Measurements from ENCODE around the gene CDK18.

CDK18 gene

DNA sequence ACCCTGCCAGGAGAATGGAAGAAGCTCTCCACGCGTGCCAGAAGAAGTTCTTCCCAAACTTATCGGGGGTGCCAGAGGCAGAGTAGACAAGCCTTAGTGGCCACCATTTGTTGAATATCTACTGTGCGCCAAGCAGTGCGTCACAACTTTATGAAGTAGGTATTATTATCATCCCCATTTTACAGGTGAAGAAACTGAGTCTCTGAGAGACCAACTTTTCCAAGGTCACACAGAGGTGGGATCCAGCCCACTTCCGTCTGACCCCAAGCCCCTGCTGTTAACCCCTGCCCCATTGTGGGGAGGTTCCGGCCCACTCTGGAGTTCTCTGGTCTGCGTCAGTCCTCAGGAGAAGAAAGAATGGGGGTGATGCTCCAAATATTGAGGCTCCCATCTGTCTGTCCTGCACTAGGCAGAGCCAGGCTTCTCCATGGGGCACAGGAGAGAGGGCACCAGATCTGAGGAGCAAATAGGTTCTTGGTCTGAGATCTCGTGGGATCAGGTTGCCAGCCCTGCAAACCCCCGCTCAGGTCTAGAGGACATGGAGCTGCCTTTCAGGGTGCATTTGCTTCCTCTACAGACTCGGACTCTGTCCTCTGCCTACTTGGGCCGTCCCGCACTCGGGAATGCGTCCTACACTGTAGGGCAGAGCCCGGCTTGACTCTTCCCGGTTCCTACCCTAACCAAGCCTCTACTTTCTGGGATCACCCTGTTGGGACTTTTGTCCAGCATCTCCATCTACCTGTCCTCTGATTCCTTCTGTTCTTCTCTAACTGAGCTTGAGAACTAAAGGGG is 2.1 kb downstream of the CDK18 start:
- no peak for DNase-seq

GRCh38 chr1:205508227-205508714 is 3.8 kb downstream of the CDK18 start:
- DNase-seq: no peak

- no peak for DNase-seq
Measured at GRCh38 chr1:205510308-205510950, 6.0 kb downstream of the CDK18 start.

DNA sequence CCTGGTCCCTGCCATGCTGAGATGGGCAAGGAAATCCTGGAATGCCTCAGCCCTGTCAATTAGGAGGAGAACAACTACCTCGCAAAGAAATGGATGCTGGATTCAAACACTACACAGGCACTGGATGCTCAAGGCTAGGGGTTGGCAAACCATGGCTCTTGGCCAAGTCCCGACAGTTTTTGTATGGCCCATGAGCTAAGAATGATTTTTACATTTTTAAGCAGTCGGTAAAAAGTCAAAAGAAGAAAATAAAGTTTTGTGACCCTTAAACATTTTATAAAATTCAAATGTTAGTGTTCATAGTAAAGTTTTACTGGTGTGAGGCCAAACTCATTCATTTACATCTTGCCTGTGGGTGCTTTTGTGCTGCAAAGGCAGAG is 6.5 kb downstream of the CDK18 start:
- no peak for DNase-seq

DNA sequence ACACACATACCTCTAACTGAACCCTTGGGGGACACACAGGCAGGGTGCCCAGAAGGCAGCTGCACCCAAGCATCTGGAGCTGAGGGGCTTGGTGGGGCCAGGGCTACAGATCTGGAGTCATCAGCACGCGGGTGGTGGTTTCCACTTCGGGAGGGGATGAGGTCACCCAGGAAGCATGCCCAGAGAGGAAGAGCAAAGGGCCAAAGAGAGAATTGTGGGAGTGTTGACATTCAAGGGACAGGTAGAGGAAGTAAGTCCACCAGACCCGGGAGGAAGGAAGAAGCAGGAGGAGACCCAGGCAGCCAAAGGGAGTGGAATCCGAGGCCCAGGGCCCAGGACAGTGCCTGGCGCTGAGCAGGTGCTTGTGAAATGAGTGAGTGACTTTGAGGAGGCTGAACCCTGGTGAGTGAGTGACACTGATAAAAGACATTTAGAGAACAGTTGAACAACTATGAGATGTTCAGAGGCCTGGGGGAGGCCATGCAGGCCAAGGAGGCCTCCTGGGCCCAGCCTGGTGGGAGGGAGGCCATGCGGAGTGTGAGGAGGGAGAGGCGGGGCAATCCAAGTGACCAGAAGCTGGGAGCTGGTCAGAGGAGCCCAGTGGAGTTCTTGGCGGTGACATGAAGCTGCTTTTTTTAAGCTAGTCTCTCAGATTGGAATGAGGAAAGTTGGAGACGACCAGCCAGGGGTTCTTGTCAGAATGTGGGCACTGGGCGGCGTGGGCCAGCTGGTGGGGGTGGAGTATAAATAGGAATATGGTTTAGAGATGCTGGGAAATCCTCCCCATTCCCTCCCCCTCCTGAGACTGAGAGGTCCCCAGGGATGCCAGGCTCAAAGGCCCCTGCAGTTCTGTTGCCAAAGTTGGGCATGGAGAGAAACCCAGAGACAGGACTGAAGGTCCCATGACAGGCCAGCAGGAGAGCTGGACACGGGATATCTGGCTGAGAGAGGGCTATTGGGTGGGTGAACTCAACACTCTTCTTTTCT is 7.9 kb downstream of the CDK18 start:
- DNase-seq: peak; percentile 31

DNA sequence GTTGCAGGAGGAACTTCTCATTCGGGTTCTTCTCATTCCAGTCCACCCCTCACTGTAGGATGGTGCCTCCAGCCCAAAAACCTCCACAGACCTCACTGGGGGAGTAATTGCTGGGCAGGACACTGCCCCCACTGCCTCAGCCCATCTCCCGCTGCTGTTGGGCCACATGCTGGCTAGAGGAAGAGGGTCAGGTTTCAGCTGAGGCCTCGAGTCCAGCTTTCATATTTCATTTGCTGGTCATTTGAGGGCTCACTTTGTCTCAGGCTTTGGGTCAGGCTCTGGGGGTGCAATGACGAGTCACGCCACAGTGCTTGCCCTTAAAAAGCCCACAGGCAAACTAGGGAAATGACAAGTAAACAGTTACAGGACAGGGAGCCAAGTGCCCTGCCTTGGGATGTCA is 9.3 kb downstream of the CDK18 start:
- no peak for DNase-seq

DNA sequence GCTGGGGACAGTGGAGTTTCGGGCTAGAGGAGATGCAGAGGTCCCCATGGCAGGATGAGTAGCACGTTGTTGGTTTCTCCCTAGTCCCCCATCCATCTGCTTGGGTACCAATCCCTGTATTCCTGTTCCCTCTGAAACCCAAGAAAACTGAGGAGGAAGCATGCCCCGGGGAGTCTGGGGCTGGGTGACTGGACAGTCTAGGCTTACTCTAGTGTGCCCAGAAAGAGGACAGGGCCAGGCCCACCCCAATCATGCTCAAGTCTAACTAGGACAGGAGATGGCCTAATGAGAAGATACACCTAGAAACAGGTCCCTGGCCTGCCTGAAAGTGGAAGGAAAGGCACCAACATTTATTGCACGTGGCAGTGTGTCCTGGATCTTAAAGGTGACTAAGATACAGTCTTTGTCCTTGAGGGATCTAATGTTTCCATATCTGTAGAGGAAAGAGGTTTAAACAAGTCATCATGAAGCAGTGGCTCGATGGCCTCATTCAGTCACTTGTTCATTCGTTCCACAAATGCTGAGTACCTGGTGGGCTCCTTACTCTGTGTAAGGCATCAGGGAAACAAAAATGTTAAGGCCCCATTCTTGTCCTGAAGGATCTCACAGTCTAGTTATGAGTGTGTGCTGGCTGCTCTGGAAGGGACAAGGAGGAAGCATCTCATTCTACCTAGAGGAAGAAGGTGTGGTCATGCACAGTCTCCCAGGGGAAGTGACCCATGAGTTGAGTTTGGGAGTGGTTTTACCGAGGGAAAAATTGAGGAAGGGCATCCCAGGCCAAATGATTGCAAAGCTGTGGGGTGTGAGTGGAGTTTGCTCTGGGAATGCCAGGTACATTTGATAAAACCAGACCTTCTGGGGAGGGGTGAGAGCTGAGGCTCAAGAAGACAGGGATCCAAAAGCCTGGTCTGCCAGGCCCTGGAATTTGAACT is 10.0 kb downstream of the CDK18 start:
- no peak for DNase-seq

DNA sequence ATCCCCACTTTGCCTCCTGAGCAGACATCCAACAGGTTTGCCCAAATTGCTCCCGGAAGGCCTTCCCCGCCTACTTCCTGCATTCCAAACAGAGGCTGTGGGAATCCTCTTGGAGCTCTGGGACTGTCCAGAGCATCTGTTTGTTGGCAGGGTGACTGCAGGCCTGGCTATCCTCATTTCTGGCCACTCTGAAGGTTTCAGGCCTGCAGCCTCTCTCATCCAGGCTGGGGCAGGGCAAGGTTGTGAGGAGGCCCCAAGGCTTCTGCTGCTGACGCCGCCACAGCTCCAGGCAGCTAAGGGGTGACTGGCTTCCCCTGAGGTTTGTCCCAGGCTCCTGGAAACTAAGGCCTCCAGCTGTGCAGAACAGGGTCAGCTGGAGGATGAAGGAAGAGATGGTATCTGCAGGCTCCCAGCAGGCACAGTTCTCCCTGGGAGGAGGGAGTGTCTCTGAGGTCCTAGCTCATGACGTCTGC is 11.3 kb downstream of the CDK18 start:
- no peak for DNase-seq

DNA sequence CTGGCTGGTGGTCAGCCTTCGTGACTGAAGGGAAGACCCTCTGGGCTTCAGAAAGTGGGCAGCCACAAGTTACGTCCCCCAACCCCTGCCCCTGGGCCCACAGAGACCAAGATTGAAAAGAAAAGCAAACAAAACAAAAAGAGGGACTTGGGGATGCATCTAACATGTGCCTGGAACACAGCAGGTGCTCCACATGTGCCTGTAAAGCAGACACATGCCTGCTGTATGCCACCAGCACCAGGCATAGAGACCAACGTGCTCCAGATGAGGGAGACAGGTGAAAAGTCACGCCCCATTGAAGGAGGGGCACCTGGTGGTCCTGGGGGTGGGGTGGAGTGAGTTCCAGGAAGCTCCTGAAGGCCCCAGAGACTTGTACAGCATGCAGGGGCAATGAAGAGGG is 11.9 kb downstream of the CDK18 start:
- DNase-seq: no peak

- no peak for DNase-seq
Measured at GRCh38 chr1:205517288-205517687, 12.8 kb downstream of the CDK18 start.

DNA sequence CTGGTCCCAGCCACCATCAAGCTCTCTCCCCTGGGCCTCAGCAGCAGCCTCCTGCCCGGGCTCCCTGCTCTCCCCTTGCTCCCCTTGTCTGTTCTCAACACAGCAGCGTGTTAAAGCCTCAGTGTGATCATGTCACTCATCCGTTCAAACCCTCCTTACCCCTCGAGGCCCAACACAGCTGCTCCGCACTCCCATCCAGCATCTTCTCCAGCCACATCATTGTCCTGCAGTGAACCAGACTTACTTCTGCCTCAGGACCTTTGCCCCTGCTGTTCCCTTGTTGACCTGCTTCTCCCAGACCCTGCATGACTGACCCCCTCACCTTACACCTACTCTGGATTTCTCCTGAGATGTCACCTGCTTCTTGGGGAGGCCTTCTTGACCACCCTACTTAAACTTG is 13.3 kb downstream of the CDK18 start:
- no peak for DNase-seq

- DNase-seq: no peak
Measured at GRCh38 chr1:205518661-205519540, 14.4 kb downstream of the CDK18 start.

DNA sequence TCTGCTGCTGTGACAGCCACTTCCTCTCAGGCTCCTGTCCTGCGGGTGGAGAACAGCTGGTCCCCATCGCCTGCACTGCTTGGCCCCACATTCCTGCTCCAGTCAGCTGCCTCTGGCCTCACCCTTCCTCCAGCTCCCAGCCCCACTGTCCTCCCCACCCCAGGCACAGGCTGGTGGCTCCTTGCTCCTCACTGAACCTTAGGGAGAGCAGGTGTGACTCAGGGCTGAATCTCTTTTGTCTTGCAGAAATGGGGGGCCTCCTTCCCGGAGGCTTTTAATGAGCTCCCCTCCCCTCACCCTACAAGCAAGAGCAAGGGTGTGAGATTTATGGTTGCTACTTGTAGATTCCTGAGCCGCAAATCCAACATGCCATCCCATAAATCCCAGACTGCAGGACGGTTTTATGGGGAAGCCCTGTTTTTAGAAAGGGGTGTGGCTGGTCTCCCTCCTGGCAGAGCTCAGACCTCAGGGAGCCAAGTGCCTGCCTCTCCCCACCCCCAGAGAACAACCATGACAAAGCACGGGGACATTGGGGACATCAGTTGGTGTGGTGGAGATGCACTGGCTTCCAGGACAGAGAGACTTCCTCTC is 15.2 kb downstream of the CDK18 start:
- DNase-seq: no peak

- DNase-seq: no peak
Measured at GRCh38 chr1:205520709-205521108, 16.2 kb downstream of the CDK18 start.

- DNase-seq: no peak
Measured at GRCh38 chr1:205521686-205522085, 17.2 kb downstream of the CDK18 start.

DNA sequence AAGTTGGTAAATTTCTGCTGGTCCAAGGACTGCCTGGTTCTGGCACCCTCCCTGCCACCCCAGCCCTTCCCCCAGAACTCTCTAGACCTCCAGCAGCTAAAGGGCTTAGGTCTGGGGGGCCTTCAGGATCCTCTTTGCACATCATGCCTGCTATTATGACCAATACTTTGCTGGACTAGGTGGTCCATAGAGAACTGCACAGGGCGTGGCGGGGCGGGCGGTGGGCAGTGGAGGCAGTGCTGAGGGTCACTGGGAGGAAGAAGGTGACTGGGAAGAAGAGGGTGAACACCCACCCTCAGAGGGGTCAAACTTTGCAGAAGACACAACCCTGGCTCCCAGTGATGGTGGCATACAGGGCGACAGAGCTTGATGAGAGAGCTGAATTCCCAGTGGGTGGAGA is 18.2 kb downstream of the CDK18 start:
- no peak for DNase-seq

DNA sequence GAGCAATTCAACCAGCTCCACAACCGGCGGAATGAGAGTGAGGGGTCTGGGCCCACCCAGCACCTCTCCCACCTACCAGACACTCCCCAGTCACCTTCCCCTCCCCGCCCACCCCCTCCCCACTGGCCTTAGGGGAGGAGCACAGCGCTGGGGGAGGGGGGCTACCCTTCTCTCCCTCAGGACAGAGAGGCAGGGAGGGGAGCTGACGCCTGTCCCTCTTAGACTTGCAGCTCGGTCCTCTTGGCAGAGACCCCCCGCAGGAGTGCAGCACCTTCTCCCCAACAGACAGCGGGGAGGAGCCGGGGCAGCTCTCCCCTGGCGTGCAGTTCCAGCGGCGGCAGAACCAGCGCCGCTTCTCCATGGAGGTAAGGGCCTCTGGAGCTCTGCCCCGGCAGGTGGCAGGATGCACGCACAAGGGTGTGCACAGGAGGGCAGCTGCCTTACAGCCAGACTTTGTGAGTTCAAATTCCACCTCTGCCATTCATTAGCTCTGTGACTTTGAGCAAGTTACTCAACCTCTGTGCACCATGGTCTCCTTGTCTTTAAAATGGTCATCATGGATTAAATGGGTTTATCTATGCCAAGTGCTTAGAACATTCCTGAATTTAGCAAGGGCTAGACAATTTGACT is 18.9 kb downstream of the CDK18 start:
- peak; percentile 41 for DNase-seq

DNA sequence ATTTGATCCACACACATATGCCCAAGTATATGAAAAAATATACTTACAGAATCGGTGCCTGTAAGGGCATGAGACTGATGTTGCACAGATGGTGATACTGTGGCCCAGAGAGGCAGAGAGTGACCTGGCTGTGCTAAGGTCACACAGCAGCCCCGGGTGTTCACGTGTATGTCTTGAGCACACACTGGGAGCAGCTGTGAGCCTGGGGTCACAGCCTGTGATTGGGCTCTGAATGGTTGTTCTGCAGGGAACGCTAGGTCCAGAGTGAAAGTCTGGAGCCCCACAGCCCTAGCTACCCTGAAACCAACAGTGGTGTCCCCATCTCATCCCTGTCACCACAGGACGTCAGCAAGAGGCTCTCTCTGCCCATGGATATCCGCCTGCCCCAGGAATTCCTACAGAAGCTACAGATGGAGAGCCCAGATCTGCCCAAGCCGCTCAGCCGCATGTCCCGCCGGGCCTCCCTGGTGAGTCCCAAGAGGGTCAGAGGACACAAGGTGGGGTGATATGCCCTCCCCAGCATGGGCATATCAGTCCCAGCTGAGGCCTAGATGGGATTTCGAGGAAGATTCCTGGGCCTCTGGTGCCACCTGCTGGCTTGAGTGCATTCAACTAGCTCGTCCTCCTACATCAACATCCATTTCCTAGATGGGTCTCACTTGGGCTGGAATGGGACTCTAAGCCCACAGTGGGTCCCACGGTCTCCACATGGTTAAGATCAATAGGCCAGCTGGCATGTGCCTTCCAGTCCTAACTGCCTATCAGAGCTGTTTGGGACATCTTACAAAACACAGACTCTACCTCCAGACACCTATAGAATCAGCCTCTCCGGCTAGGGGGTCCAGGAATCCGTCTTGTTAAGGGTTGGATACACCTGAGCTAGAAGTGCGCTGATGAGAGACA is 19.7 kb downstream of the CDK18 start:
- DNase-seq: peak; percentile 90

DNA sequence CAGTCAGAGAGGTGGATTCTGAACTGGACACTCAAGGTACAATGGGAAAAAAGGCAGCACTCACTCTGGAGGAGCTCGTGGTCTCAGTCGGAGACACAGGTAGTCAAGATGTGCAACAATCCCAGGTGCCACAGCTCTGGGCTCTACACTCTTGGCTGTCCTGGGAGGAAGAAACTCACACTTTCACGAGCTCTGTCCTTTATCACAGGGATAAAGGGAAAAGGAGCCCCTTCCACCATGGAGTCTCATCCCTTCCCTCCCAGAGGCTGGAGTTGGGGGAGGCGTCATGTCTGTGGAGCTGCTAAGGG is 20.3 kb downstream of the CDK18 start:
- no peak for DNase-seq
